Osteocyte (in vitro differentiated cells): ENCODE results near the gene OBP2B. TPM values are rescaled to one million over a fixed set of nuclear protein-coding genes. Genes with fewer than 3 reads are reported as not detected.
"Not testable (repeated sequence)": the region's sequence is repeated elsewhere in the genome, so short reads cannot be mapped to it uniquely, and the experiment has no call there.

Experiments
- DNase-seq: peaks from one replicate; pipeline ENCODE4 v3.0.0; 2021; ENCODE audit warnings: mixed read lengths; ENCODE audit not compliant: unreplicated experiment; ENCODE audit errors: extremely low spot score
- H3K27ac Mint-ChIP-seq: one replicate; pipeline ENCODE4 v1.8.0; 2021; ENCODE audit warnings: mild to moderate bottlenecking, mixed read lengths; ENCODE audit not compliant: unreplicated experiment
- H3K27me3 Mint-ChIP-seq: one replicate; pipeline ENCODE4 v1.8.0; 2021; ENCODE audit warnings: mixed read lengths; ENCODE audit not compliant: unreplicated experiment
- H3K36me3 Mint-ChIP-seq: one replicate; pipeline ENCODE4 v1.8.0; 2021; ENCODE audit warnings: mixed read lengths; ENCODE audit not compliant: unreplicated experiment
- H3K4me1 Mint-ChIP-seq: one replicate; pipeline ENCODE4 v1.8.0; 2021; ENCODE audit warnings: mixed read lengths; ENCODE audit not compliant: unreplicated experiment
- H3K4me3 Mint-ChIP-seq: one replicate; pipeline ENCODE4 v1.8.0; 2021; ENCODE audit warnings: mild to moderate bottlenecking, moderate library complexity, mixed read lengths; ENCODE audit not compliant: unreplicated experiment
- H3K9me3 Mint-ChIP-seq: one replicate; pipeline ENCODE4 v1.8.0; 2021; ENCODE audit warnings: mixed read lengths; ENCODE audit not compliant: unreplicated experiment
- CTCF ChIP-seq: fragments of 200-600 bp; sonication (generic); IDR thresholded peaks from 2 replicates; pipeline ENCODE4 v1.5.0; 2021; ENCODE audit warnings: antibody characterized with exemption, mild to moderate bottlenecking, moderate library complexity
- total RNA-seq: library from RNA; stranded (reverse); gene quantifications from 2 replicates; pipeline ENCODE4 v1.2.1, GENCODE V29; 2021

The OBP2B gene
- total RNA-seq, 1 donor from 2014 or later = not detected

GRCh38 chr9:133173056-133173455 lies 36.0 kb downstream of the OBP2B start:
- H3K36me3 Mint-ChIP-seq = no peaks in the 10 kb centered on the region
- TF ChIP-seq CTCF = no peak
- peaks cover 44% of the 10 kb centered on the region for H3K27me3 Mint-ChIP-seq
- H3K4me1 Mint-ChIP-seq = no peaks in the 10 kb centered on the region
- H3K9me3 Mint-ChIP-seq = no peaks in the 10 kb centered on the region
- DNase-seq = no peak
- no peak overlapping the region for H3K4me3 Mint-ChIP-seq
- no peak overlapping the region for H3K27ac Mint-ChIP-seq

GRCh38 chr9:133171161-133171961 lies 37.7 kb downstream of the OBP2B start:
- TF ChIP-seq CTCF = no peak
- Mint-ChIP-seq H3K36me3 (no peaks in the 10 kb centered on the region), H3K4me3 (no peak overlapping the region), H3K27me3 (peaks cover 29% of the 10 kb centered on the region), H3K4me1 (no peaks in the 10 kb centered on the region), H3K9me3 (no peaks in the 10 kb centered on the region), H3K27ac (no peak overlapping the region)
- DNase-seq = no peak

- Mint-ChIP-seq H3K4me3 (no peak overlapping the region), H3K9me3 (no peaks in the 10 kb centered on the region), H3K27me3 (peaks cover 24% of the 10 kb centered on the region), H3K27ac (no peak overlapping the region), H3K36me3 (no peaks in the 10 kb centered on the region), H3K4me1 (no peaks in the 10 kb centered on the region)
- no peak for DNase-seq
- TF ChIP-seq CTCF = no peak
Measured at GRCh38 chr9:133170716-133171115, 38.3 kb downstream of the OBP2B start.

GRCh38 chr9:133169687-133170086 lies 39.4 kb downstream of the OBP2B start:
- not testable (repeated sequence) for H3K4me3 Mint-ChIP-seq

GRCh38 chr9:133169102-133169501 lies 39.9 kb downstream of the OBP2B start:
- peaks cover 18% of the 10 kb centered on the region for H3K27me3 Mint-ChIP-seq
- no peak overlapping the region for H3K4me3 Mint-ChIP-seq
- no peaks in the 10 kb centered on the region for H3K9me3 Mint-ChIP-seq
- no peak overlapping the region for H3K27ac Mint-ChIP-seq
- TF ChIP-seq CTCF = no peak
- no peak for DNase-seq
- H3K36me3 Mint-ChIP-seq = no peaks in the 10 kb centered on the region
- peaks cover 2% of the 10 kb centered on the region for H3K4me1 Mint-ChIP-seq

More at GRCh38 chr9:133169687-133170086, 39.4 kb downstream of the OBP2B start:
- H3K9me3 Mint-ChIP-seq, H3K36me3 Mint-ChIP-seq, H3K27ac Mint-ChIP-seq, DNase-seq, H3K4me1 Mint-ChIP-seq: not testable (repeated sequence)
- peaks cover 18% of the 10 kb centered on the region for H3K27me3 Mint-ChIP-seq
